GM12875 (cell line): ENCODE results near the gene CFAP43.

Experiments used
- H3K4me3 ChIP-seq: one replicate; pipeline ENCODE4 v1.5.1; 2011; ENCODE audit warnings: low read depth, low read length, control low read depth
- CTCF ChIP-seq: IDR thresholded peaks from 2 replicates; pipeline ENCODE4 v1.5.1; 2011; ENCODE audit warnings: low read depth, mild to moderate bottlenecking, control low read depth, inconsistent platforms, low read length, moderate library complexity, borderline replicate concordance; ENCODE audit not compliant: insufficient read depth

CFAP43 gene

DNA sequence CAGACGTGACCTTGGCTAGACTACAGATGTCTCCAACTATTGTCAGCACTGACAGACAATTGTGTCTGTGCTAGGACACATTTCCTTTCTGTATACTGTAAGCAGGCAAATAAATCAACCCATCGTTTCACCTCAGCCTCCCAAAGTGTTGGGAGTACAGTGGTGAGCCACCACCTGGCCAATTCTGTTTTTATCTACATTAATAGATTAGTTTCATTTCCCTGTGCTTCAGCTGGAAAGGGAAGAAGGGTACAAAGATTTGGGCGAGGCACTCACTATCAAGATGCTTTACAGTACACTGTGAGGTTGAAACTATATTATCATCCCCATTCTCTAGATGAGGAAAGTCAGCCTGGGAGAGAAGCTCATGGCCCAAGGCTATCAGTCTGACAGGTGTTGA, 88.3 kb downstream of the CFAP43 start:
- no peak overlapping the region for H3K4me3 ChIP-seq
- no peak for TF ChIP-seq CTCF

DNA sequence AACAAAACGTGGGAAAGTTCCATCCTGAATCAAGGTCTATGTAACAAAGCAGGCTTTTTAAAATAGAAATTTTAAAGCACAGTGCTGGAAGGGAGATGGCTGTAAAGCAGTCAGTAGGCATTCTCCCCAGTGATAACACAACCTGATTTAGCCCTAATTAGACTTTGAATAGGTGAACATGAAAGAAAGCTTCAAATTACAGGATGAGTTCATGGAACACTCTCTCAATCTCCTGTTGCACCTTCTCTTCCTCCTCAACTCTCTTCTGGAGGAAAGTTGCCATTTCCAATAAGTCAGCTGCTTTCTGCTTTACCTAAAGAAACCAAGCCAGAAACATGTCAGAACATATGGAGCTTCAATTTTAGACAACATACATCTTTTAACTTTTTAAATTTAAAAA, 90.1 kb downstream of the CFAP43 start:
- H3K4me3 ChIP-seq: no peak overlapping the region
- TF ChIP-seq CTCF: no peak

DNA sequence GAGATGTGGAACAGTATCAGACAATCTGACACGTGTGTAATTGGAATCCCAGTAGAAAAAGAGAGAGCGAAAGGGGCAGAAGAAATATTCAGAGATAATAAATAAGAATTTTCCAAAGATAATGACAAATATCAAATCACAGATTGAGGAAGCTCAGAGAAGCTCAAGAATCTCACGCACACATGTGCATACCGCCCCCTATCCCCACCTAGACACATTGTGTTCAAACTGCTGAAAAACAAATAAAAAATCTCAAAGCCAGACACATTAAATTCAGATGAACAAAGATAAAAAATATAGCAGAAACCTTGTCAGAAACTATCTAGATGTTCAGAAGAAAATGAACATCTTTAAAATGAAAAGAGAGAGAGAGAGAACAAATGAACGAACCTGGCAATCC, 92.9 kb downstream of the CFAP43 start:
- H3K4me3 ChIP-seq: no peak overlapping the region
- 0 out of 2 replicates have a peak, but pooled peaks have one; percentile 20 for TF ChIP-seq CTCF

GRCh38 chr10:104138131-104138530, 94.0 kb downstream of the CFAP43 start:
- TF ChIP-seq CTCF: no peak

GRCh38 chr10:104130041-104130440, 102.1 kb downstream of the CFAP43 start:
- no peak for TF ChIP-seq CTCF
- H3K4me3 ChIP-seq: no peak overlapping the region

More at GRCh38 chr10:104138131-104138530, 94.0 kb downstream of the CFAP43 start:
- no peak overlapping the region for H3K4me3 ChIP-seq

DNA sequence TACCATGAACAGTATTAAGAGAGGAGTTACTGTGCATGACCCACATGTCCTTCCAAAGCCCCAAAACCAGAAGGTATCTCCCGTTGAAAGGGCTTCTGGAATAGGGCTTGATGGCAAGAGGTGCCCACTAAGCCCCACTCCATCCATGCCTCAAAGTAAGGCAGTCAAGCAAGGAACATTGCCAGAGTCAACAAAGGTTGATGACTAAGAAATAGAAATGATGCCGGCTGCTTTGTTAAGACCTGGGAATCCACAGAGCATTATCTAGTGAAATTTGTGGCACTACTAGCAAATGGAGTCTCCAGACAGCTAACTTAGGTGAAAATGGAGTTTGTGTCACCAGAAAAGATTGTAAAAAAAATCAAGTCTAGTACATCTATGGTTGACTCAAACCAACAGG, 104.0 kb downstream of the CFAP43 start:
- TF ChIP-seq CTCF: no peak
- H3K4me3 ChIP-seq: no peak overlapping the region

GRCh38 chr10:104127411-104127810, 104.8 kb downstream of the CFAP43 start:
- no peak overlapping the region for H3K4me3 ChIP-seq
- TF ChIP-seq CTCF: peak; percentile 19; the same call in 1 of the 2 replicates
